Fibroblast of skin of abdomen (primary cell): Measurements from ENCODE around the gene SPANXN3. TPM values are rescaled to one million over a fixed set of nuclear protein-coding genes. Genes with fewer than 3 reads are reported as not detected.
"Not testable (repeated sequence)": the region's sequence is repeated elsewhere in the genome, so short reads cannot be mapped to it uniquely, and the experiment has no call there.

Experiments used
- DNase-seq: peaks from one replicate; pipeline ENCODE4 v3.0.0-alpha.2; 2013
- polyA plus RNA-seq, 2 experiments: library from polyadenylated mRNA; unstranded; fragments of 120-200 nt; gene quantifications; one replicate each; pipeline ENCODE4 v1.2.1, GENCODE V29; 2013; ENCODE audit not compliant: insufficient read length in 2 of 2

The SPANXN3 gene, protein sequence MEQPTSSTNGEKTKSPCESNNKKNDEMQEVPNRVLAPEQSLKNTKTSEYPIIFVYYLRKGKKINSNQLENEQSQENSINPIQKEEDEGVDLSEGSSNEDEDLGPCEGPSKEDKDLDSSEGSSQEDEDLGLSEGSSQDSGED
- not detected for polyA plus RNA-seq (2013, experiment 1 of 2; ENCODE audit: insufficient read length)
- polyA plus RNA-seq (2013, experiment 2 of 2; ENCODE audit: insufficient read length): not detected

GRCh38 chrX:143517375-143517774, at the start of gene SPANXN3:
TSS of gene SPANXN3 (minus strand) at chrX:143517475. CDS start at chrX:143517391, 84 bp downstream.
- DNase-seq: not testable (repeated sequence)

DNA sequence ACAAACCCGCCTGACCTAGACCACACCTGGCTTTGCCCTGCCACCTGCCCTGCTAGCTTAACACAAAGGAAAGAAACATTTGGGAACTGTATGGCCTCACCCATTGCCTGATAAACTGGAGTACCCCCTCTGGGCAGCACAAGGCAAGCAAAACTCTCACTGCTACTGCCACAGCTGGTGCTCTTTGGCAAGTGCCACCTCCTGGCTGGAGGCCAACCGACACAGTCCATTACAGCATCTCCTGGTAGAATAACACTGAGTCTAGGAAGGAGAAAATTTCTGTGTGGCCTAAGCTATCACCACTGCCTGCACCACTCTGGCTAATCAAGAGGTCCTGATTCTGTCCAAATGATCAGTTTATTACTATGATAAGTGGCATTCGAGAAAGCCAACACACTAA, 18.9 kb upstream of the SPANXN3 start:
- DNase-seq: no peak

DNA sequence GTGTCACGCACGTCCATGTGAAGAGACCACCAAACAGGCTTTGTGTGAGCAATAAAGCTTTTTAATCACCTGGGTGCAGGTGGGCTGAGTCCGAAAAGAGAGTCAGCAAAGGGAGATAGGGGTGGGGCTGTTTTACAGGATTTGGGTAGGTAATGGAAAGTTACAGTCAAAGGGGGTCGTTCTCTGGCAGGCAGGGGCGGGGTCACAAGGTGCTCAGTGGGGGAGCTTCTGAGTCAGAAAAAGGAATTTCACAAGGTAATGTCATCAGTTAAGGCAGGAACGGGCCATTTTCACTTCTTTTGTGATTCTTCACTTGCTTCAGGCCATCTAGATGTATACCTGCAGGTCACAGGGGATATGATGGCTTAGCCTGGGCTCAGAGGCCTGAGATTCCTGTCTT, 15.1 kb downstream of the SPANXN3 start:
- not testable (repeated sequence) for DNase-seq

DNA sequence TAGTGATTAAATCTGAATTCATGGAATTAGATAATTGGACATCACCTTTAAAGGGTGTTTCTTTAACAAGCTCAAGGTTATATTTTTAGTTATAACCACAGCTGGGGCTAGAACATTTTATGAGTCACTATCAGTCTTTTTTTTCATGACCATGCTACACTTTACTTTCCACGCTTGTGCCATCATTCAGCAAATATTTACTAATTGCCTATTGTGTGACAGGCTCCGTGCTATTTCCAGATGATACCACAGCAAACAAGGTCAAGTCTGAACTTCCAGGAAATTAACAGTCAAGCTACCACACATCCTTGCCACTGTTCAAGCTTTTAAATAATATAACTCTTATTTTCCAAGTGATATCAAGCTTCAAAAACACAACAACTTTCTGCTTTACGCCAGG, 16.5 kb downstream of the SPANXN3 start:
- DNase-seq: no peak

- DNase-seq: no peak
Measured at GRCh38 chrX:143486105-143486504, 31.2 kb downstream of the SPANXN3 start.

GRCh38 chrX:143476751-143477150, 40.5 kb downstream of the SPANXN3 start:
- no peak for DNase-seq

GRCh38 chrX:143472347-143472938, 44.8 kb downstream of the SPANXN3 start:
- DNase-seq: no peak

- no peak for DNase-seq
Measured at GRCh38 chrX:143466130-143466529, 51.1 kb downstream of the SPANXN3 start.

DNA sequence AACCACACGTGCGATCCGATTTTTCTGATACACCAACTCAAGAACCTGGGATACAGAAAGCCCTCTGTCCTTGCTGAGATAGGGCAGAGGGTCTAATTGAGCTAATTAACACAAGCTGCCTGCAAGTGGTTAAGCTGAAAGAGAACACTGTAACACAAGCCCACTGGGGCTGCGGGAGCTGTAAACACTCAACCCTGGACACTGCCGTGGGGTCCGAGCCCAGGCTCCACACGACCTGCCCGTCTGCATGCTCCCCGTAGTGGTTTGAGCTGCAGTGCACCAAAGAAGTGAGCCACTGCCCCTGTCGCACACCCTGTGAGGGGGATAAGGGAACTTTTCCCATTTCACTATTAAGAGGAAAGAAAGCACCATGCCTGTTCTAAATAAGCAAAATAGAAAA, 54.6 kb downstream of the SPANXN3 start:
- DNase-seq: no peak

DNA sequence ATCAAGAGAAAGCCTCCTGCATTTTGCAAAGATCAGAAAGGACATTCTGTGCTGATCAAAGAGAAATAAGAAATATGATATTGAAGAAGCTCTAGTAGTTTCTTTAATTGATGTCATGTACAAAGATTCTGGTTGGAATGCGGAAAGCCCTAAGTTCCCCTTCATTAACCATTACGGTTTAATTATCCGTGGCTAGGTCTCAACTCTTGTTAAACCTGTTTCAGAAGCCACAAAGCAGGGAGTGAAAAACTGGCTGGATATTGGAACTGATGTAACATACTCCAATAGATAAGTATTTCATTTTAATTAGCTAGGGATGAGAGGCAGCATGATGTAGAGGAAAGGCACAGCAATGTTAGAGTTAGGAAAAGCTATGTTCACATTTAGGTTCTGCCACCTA, 55.7 kb downstream of the SPANXN3 start:
- no peak for DNase-seq
